A549 (cell line): ENCODE data around the gene DCAF5. TPM values are rescaled to one million over a fixed set of nuclear protein-coding genes. Genes with fewer than 3 reads are reported as not detected.
A peak's percentile ranks its signal among the peaks of the same experiment; 100 is the strongest.

Experiments
- ATAC-seq, 2 experiments: fragments of 200-7000 bp in 1 of 2; fragments of >200 bp in 1 of 2; cut with Nextera tagmentation in 1 of 2; cut with Tn5 transposase in 1 of 2; 3 replicates each; pipeline versions ENCODE4 v1.8.0 to v1.9.1; 2018 to 2020; ENCODE audit warnings: mild to moderate bottlenecking in 1 of 2, moderate library complexity in 1 of 2
- CTCF ChIA-PET: fragments of 300-600 bp; sonication (Branson Sonifier 250); formaldehyde crosslinking; extraction: SDS; loops from one replicate; lab custom pipeline; 2021; ENCODE audit warnings: antibody characterized with exemption, inconsistent platforms; lab: Yijun Ruan, JAX
- POLR2A ChIA-PET: fragments of 350-600 bp; formaldehyde crosslinking; extraction: SDS; loops from one replicate; lab custom pipeline; 2021; ENCODE audit warnings: antibody characterized with exemption, inconsistent platforms; lab: Yijun Ruan, JAX
- DNase-seq, 2 experiments: peaks; one replicate each; pipeline versions ENCODE4 v3.0.0 to v3.0.0-alpha.2; 2011 to 2016; ENCODE audit warnings: low read depth in 1 of 2, low spot score in 1 of 2
- FAIRE-seq: peaks from 2 replicates; lab custom pipeline; 2011; peaks lifted over from hg19 to GRCh38; lab: Jason Lieb, UNC
- H3K27ac ChIP-seq, 2 experiments: fragments of >200 bp; sonication (Bioruptor Twin); formaldehyde crosslinking; 3 replicates each; pipeline ENCODE4 v1.5.1; 2016 to 2017
- H3K4me1 ChIP-seq: fragments of >200 bp; sonication (Bioruptor Twin); formaldehyde crosslinking; 3 replicates; pipeline ENCODE4 v1.6.1; 2016
- H3K4me2 ChIP-seq: fragments of >200 bp; sonication (Bioruptor Twin); formaldehyde crosslinking; 3 replicates; pipeline ENCODE4 v1.6.1; 2016
- H3K4me3 ChIP-seq: fragments of >200 bp; sonication (Bioruptor Twin); formaldehyde crosslinking; 3 replicates; pipeline ENCODE4 v1.5.1; 2016
- H3K9me3 ChIP-seq: fragments of >200 bp; sonication (Bioruptor Twin); formaldehyde crosslinking; 3 replicates; pipeline ENCODE4 v1.6.1; 2016
- ATOH8 ChIP-seq: fragments of 250-450 bp; sonication (Bioruptor Pico); IDR thresholded peaks from 2 replicates; pipeline ENCODE4 v1.5.0; 2020; ENCODE audit warnings: low read depth, mild to moderate bottlenecking, moderate library complexity
- CBX8 ChIP-seq: fragments of 200-600 bp; sonication (generic); IDR thresholded peaks from 2 replicates; pipeline ENCODE4 v1.6.1; 2016
- CTCF ChIP-seq: fragments of >200 bp; sonication (Bioruptor Twin); formaldehyde crosslinking; IDR thresholded peaks from 3 replicates; pipeline ENCODE4 v1.5.1; 2016
- ELK1 ChIP-seq: fragments of 150-350 bp; IDR thresholded peaks from 2 replicates; pipeline ENCODE4 v1.6.1; 2014; ENCODE audit warnings: low read depth, mild to moderate bottlenecking, low read length
- EP300 ChIP-seq, 2 experiments: fragments of >200 bp; sonication (Bioruptor Twin); formaldehyde crosslinking; IDR thresholded peaks; 2 replicates in 1 of 2; 3 replicates in 1 of 2; pipeline ENCODE4 v1.6.1; 2016 to 2017
- ESRRA ChIP-seq: fragments of 150-350 bp; IDR thresholded peaks from 2 replicates; pipeline ENCODE4 v1.6.1; 2014; ENCODE audit warnings: mild to moderate bottlenecking, low read length, borderline replicate concordance
- FOXS1 ChIP-seq: fragments of 250-450 bp; sonication (Bioruptor Pico); IDR thresholded peaks from 2 replicates; pipeline ENCODE4 v1.5.0; 2020; ENCODE audit warnings: mild to moderate bottlenecking, moderate library complexity
- HDAC2 ChIP-seq: fragments of 200-600 bp; sonication (generic); IDR thresholded peaks from 2 replicates; pipeline ENCODE4 v1.6.1; 2016
- HEYL ChIP-seq: fragments of 250-450 bp; sonication (Bioruptor Pico); IDR thresholded peaks from 2 replicates; pipeline ENCODE4 v1.8.0; 2021; ENCODE audit warnings: mild to moderate bottlenecking, moderate library complexity
- HOXA7 ChIP-seq: fragments of 250-450 bp; sonication (Bioruptor Pico); IDR thresholded peaks from 2 replicates; pipeline ENCODE4 v1.5.0; 2020; ENCODE audit warnings: mild to moderate bottlenecking, moderate library complexity
- HOXB13 ChIP-seq: fragments of 250-450 bp; sonication (Bioruptor Pico); IDR thresholded peaks from 2 replicates; pipeline ENCODE4 v1.5.0; 2020; ENCODE audit warnings: low read depth, mild to moderate bottlenecking, moderate library complexity
- HOXB5 ChIP-seq: fragments of 250-450 bp; sonication (Bioruptor Pico); IDR thresholded peaks from 2 replicates; pipeline ENCODE4 v1.5.0; 2020; ENCODE audit warnings: mild to moderate bottlenecking, moderate library complexity
- MAFK ChIP-seq: fragments of 450-650 bp; IDR thresholded peaks from 2 replicates; pipeline ENCODE4 v1.6.1; 2014; ENCODE audit not compliant: partially characterized antibody
- PBX3 ChIP-seq: IDR thresholded peaks from 2 replicates; pipeline ENCODE4 v1.6.1; 2012
- RAD21 ChIP-seq, 2 experiments: fragments of >200 bp in 1 of 2; sonication (Bioruptor Twin) in 1 of 2; formaldehyde crosslinking in 1 of 2; IDR thresholded peaks in 1 of 2; conservative IDR thresholded peaks in 1 of 2; 2 replicates in 1 of 2; 3 replicates in 1 of 2; pipeline ENCODE4 v1.6.1; 2012 to 2018; ENCODE audit warnings: inconsistent platforms in 1 of 2
- RARB ChIP-seq: fragments of 250-450 bp; sonication (Bioruptor Pico); IDR thresholded peaks from 2 replicates; pipeline ENCODE4 v1.8.0; 2021; ENCODE audit warnings: mild to moderate bottlenecking, moderate library complexity
- RNF2 ChIP-seq: fragments of 200-600 bp; sonication (generic); IDR thresholded peaks from 2 replicates; pipeline ENCODE4 v1.6.1; 2016; ENCODE audit warnings: low read depth, mild to moderate bottlenecking, antibody characterized with exemption, moderate library complexity, borderline replicate concordance
- TFCP2L1 ChIP-seq: fragments of 250-450 bp; sonication (Bioruptor Pico); IDR thresholded peaks from 2 replicates; pipeline ENCODE4 v1.5.0; 2021; ENCODE audit warnings: mild to moderate bottlenecking
- ZNF302 ChIP-seq: fragments of 250-450 bp; sonication (Bioruptor Pico); IDR thresholded peaks from 2 replicates; pipeline ENCODE4 v1.9.0; 2021; ENCODE audit warnings: inconsistent platforms, mild to moderate bottlenecking, moderate library complexity
- ZSCAN20 ChIP-seq: fragments of 250-450 bp; sonication (Bioruptor Pico); IDR thresholded peaks from 2 replicates; pipeline ENCODE4 v1.8.0; 2022; ENCODE audit warnings: mild to moderate bottlenecking, moderate library complexity
- WGBS: methylation state at CpG from one replicate; pipeline ENCODE4 v1.1.6; 2017; ENCODE audit errors: missing lambda C conversion rate; 5-methylcytosine and 5-hydroxymethylcytosine counted together
- polyA plus RNA-seq, 4 experiments: library from polyadenylated mRNA; depleted of rRNA in 3 of 4; stranded (reverse); fragments of >200 nt; fragmentation: RNase III in 1 of 4; extraction: RNeasy Plus Mini Kit Qiagen cat#74134 plus additional on column Dnase treatment in 1 of 4; gene quantifications; 2 replicates in 3 of 4; 3 replicates in 1 of 4; pipeline ENCODE4 v1.2.3, GENCODE V29; 2011 to 2017
- TF ChIP-seq, protein P1 (sequence below): fragments of 450-650 bp; IDR thresholded peaks from 2 replicates; pipeline ENCODE4 v1.6.1; 2014; ENCODE audit warnings: antibody characterized with exemption
- TF ChIP-seq, protein P2 (sequence below): fragments of 200-600 bp; sonication (generic); IDR thresholded peaks from 2 replicates; pipeline ENCODE4 v1.6.1; 2016; ENCODE audit warnings: antibody characterized with exemption, mild to moderate bottlenecking, moderate library complexity
- TF ChIP-seq, protein P3 (sequence below): fragments of >200 bp; sonication (Bioruptor Twin); formaldehyde crosslinking; IDR thresholded peaks from 3 replicates; pipeline ENCODE4 v1.6.1; 2016

Gene DCAF5
- polyA plus RNA-seq, 2 of the 4 experiments (the other 2 are of a cell fraction): 14.3 to 23.7 TPM

DNA sequence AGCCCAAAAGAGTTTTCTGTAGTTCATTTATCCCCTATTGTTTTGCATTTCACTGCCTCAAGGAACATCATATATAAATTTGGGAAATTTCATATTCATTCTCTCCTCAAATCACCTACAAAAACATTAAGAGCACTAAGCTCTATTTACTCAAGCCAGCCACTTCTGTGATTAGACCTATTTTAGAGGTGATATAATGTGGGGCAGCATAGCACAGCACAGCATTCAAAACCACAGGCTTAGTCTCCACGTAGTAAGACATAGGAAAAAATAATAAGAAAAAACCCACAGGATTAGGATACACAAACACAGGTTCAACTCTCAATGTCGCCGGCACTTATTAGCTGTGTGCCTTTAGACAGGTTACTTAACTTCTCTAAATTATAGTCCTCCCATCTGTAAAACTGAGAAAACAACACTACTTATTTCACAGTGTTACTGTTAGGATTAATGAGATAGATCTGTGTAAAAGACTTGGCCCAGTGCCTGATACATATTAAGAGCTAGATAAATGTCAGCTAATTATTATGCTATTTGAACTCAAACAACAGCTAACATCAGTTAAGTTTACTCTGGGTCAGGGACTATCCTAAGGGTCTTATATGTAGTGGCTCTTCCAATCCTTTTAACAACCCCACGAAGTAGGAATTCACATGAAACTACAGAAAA lies 20.3 kb downstream of the DCAF5 start:
- Histone ChIP-seq H3K27ac (peak overlapping the region; percentile 42 to 78; a peak in 5 of 6 replicates), H3K4me2 (peak overlapping the region; percentile 56)
- CTCF ChIA-PET: interaction anchor here (0.7 to 2.6 kb wide), 9 partner anchors 10 to 289 kb away, joined by 3 to 13 read pairs (median 4); no protein-coding TSS in a partner anchor
- TF ChIP-seq EP300 (IDR thresholded peaks at IDR 0.05) (no peak), RARB (no peak), RNF2 (no peak), FOXS1 (CRISPR knock-in tag) (no peak), HOXB5 (CRISPR knock-in tag) (no peak)
- TF ChIP-seq, protein P1, sequence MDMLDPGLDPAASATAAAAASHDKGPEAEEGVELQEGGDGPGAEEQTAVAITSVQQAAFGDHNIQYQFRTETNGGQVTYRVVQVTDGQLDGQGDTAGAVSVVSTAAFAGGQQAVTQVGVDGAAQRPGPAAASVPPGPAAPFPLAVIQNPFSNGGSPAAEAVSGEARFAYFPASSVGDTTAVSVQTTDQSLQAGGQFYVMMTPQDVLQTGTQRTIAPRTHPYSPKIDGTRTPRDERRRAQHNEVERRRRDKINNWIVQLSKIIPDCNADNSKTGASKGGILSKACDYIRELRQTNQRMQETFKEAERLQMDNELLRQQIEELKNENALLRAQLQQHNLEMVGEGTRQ: no peak
- TF ChIP-seq, all 56 proteins: peak for 0
- Histone ChIP-seq H3K9me3 (no peaks in the 10 kb centered on the region), H3K4me3 (no peak overlapping the region), H3K4me1 (peaks cover 34% of the 10 kb centered on the region)
- no peak for ATAC-seq
- POLR2A ChIA-PET: interaction anchor here (0.6 to 0.9 kb wide), 2 partner anchors 20 to 264 kb away, joined by 3 read pairs; partner anchors contain the start of gene DCAF5
- WGBS: 86% methylated on average over 4 of the region's 4 CpGs
- FAIRE-seq: no peak
- no peak for DNase-seq

DNA sequence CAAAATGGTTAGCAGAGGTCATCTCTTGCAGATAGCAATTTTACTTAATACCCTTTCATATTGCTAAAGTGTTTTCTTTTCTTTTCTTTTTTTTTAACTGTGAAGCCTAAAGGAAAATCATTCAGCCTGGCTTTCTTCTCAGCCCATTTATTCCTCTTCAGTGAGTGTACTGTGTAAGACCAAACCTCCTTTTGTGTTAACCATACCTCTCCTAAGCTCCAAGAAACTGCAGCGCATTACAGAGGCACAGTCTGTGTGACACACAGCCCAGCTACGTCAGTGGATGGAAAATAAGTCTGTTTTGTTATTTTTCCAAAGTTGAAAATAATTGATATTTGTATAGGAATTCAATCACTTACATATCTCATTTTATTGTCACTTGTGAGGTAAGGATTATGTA lies 21.7 kb downstream of the DCAF5 start:
- DNase-seq: no peak
- H3K27ac ChIP-seq: no peak overlapping the region
- no peak for FAIRE-seq
- ATAC-seq: no peak
- no peak overlapping the region for H3K4me2 ChIP-seq
- no peak overlapping the region for H3K4me3 ChIP-seq
- peaks cover 34% of the 10 kb centered on the region for H3K4me1 ChIP-seq
- POLR2A ChIA-PET: interaction anchor here (0.6 kb wide), 1 partner anchor 1316 kb away, joined by 3 read pairs; no protein-coding TSS in a partner anchor
- WGBS: 96% methylated on average over 2 of the region's 2 CpGs
- H3K9me3 ChIP-seq: no peaks in the 10 kb centered on the region
- CTCF ChIA-PET: interaction anchor here (0.6 to 3.3 kb wide), 8 partner anchors 8 to 196 kb away, joined by 3 to 32 read pairs (median 3); partner anchors contain the start of gene DCAF5
- TF ChIP-seq ATOH8: no peak
- no peak for TF ChIP-seq HOXB13 (CRISPR knock-in tag)
- TF ChIP-seq ZNF302: no peak
- TF ChIP-seq RAD21 (conservative IDR thresholded peaks at IDR 0.05 in 1 of 2, IDR thresholded peaks at IDR 0.05 in 1 of 2): no peak
- TF ChIP-seq CBX8: no peak
- no peak for TF ChIP-seq HOXA7 (CRISPR knock-in tag)
- TF ChIP-seq, protein P1: no peak
- no peak for TF ChIP-seq HEYL
- no peak for TF ChIP-seq ZSCAN20 (CRISPR knock-in tag)
- TF ChIP-seq, protein P2, sequence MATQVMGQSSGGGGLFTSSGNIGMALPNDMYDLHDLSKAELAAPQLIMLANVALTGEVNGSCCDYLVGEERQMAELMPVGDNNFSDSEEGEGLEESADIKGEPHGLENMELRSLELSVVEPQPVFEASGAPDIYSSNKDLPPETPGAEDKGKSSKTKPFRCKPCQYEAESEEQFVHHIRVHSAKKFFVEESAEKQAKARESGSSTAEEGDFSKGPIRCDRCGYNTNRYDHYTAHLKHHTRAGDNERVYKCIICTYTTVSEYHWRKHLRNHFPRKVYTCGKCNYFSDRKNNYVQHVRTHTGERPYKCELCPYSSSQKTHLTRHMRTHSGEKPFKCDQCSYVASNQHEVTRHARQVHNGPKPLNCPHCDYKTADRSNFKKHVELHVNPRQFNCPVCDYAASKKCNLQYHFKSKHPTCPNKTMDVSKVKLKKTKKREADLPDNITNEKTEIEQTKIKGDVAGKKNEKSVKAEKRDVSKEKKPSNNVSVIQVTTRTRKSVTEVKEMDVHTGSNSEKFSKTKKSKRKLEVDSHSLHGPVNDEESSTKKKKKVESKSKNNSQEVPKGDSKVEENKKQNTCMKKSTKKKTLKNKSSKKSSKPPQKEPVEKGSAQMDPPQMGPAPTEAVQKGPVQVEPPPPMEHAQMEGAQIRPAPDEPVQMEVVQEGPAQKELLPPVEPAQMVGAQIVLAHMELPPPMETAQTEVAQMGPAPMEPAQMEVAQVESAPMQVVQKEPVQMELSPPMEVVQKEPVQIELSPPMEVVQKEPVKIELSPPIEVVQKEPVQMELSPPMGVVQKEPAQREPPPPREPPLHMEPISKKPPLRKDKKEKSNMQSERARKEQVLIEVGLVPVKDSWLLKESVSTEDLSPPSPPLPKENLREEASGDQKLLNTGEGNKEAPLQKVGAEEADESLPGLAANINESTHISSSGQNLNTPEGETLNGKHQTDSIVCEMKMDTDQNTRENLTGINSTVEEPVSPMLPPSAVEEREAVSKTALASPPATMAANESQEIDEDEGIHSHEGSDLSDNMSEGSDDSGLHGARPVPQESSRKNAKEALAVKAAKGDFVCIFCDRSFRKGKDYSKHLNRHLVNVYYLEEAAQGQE: no peak
- no peak for TF ChIP-seq ELK1
- no peak for TF ChIP-seq HDAC2
- no peak for TF ChIP-seq CTCF
- no peak for TF ChIP-seq ESRRA
- TF ChIP-seq MAFK: no peak
- TF ChIP-seq PBX3: no peak
- TF ChIP-seq, protein P3, sequence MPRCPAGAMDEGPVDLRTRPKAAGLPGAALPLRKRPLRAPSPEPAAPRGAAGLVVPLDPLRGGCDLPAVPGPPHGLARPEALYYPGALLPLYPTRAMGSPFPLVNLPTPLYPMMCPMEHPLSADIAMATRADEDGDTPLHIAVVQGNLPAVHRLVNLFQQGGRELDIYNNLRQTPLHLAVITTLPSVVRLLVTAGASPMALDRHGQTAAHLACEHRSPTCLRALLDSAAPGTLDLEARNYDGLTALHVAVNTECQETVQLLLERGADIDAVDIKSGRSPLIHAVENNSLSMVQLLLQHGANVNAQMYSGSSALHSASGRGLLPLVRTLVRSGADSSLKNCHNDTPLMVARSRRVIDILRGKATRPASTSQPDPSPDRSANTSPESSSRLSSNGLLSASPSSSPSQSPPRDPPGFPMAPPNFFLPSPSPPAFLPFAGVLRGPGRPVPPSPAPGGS: no peak
- TF ChIP-seq TFCP2L1: no peak
